Lower lobe of right lung (tissue), 2 donors: ENCODE data around the gene UROS. TPM values are rescaled to one million over a fixed set of nuclear protein-coding genes. Genes with fewer than 3 reads are reported as not detected.

Source experiments
- ATAC-seq, 2 donors: fragments of 200-7000 bp; cut with Tn5 transposase; one replicate each; pipeline ENCODE4 v1.9.1; 2020 to 2022; ENCODE audit warnings: mild to moderate bottlenecking in 2 of 2, moderate library complexity in 2 of 2
- DNase-seq: peaks from one replicate; pipeline ENCODE4 v3.0.0-alpha.2; 2020
- H3K27ac ChIP-seq: fragments of 200-600 bp; one replicate; pipeline ENCODE4 v1.8.0; 2022
- H3K27me3 ChIP-seq: fragments of 200-600 bp; one replicate; pipeline ENCODE4 v1.8.0; 2022; ENCODE audit warnings: low read depth
- H3K36me3 ChIP-seq: fragments of 200-600 bp; one replicate; pipeline ENCODE4 v1.8.0; 2022; ENCODE audit warnings: mild to moderate bottlenecking
- H3K4me1 ChIP-seq: fragments of 200-600 bp; one replicate; pipeline ENCODE4 v1.8.0; 2022
- H3K4me3 ChIP-seq: fragments of 200-600 bp; one replicate; pipeline ENCODE4 v1.8.0; 2022; ENCODE audit warnings: mild to moderate bottlenecking
- H3K9me3 ChIP-seq: fragments of 200-600 bp; one replicate; pipeline ENCODE4 v1.8.0; 2022
- intact Hi-C: fragments of 100-400 bp; cut with DNase I; formaldehyde crosslinking; loops from one replicate; pipeline ENCODE4 v1.11.0; 2022
- total RNA-seq: library from RNA; stranded (reverse); fragmentation: NEBNext Ultra II Directional; extraction: Animal tissue kit (Norgen Biotek cat#: 25700); gene quantifications from one replicate; pipeline ENCODE4 v1.2.1, GENCODE V29; 2021
- TF ChIP-seq, protein P1 (sequence below): fragments of 200-600 bp; IDR thresholded peaks from one replicate; pipeline ENCODE4 v1.8.0; 2022; ENCODE audit warnings: antibody characterized with exemption, mild to moderate bottlenecking
- donor health status: DM: no; HTN: yes; CAD: no; lungs with severe emphysema.

The UROS gene
- total RNA-seq, 1 donor from 2014 or later = 27.0 TPM

DNA sequence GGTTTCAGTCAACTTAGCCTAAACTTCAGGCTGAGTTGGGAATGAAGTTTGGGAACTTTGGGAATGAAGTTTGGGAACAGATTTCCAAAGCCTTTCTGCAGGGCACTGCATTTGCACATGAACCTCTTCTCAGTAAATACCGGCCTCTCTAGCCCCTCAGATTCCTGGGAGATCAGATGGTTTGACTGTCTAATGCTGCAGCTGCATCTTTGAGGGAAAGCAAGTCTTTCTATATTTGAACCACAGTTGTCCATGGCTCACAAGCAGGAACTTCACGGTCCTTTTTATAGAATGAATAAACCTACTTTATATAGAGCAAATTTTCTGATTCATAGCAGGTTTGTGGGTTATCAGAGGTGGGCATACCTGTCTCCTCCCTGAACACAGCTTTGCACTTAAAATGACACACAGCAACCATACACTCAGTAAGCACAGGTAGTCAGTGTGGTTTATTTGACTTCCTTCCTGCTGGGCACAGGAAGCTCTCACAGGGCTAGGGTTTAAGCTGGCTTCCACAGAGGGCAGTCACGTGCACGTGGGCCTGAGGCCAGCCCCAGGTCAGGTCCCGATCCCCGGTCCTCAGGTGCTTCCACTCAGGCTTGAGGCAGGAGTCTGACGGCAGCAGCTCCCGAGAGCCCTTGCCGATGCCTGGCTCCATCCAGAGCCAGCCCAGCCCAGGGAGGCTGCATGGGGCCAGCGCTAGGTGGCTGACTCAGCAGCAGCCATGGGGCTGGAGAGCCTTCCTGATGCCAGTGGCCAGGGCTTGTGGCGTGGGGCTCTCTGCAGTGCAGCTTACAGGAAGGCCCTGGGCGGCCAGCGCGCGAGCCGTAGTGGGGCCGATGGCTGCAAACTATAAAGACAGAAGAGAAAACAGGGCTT is 34.7 kb downstream of the UROS start:
- no peak for DNase-seq
- no peak overlapping the region for H3K27ac ChIP-seq
- peaks cover 43% of the 10 kb centered on the region for H3K36me3 ChIP-seq
- peak in 1 of 2 donors; percentile 37 for ATAC-seq
- no peaks in the 10 kb centered on the region for H3K4me1 ChIP-seq
- no peaks in the 10 kb centered on the region for H3K27me3 ChIP-seq
- TF ChIP-seq, protein P1, sequence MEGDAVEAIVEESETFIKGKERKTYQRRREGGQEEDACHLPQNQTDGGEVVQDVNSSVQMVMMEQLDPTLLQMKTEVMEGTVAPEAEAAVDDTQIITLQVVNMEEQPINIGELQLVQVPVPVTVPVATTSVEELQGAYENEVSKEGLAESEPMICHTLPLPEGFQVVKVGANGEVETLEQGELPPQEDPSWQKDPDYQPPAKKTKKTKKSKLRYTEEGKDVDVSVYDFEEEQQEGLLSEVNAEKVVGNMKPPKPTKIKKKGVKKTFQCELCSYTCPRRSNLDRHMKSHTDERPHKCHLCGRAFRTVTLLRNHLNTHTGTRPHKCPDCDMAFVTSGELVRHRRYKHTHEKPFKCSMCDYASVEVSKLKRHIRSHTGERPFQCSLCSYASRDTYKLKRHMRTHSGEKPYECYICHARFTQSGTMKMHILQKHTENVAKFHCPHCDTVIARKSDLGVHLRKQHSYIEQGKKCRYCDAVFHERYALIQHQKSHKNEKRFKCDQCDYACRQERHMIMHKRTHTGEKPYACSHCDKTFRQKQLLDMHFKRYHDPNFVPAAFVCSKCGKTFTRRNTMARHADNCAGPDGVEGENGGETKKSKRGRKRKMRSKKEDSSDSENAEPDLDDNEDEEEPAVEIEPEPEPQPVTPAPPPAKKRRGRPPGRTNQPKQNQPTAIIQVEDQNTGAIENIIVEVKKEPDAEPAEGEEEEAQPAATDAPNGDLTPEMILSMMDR = no peak
- intact Hi-C loops = no loop called here
- no peaks in the 10 kb centered on the region for H3K9me3 ChIP-seq
- no peak overlapping the region for H3K4me3 ChIP-seq

DNA sequence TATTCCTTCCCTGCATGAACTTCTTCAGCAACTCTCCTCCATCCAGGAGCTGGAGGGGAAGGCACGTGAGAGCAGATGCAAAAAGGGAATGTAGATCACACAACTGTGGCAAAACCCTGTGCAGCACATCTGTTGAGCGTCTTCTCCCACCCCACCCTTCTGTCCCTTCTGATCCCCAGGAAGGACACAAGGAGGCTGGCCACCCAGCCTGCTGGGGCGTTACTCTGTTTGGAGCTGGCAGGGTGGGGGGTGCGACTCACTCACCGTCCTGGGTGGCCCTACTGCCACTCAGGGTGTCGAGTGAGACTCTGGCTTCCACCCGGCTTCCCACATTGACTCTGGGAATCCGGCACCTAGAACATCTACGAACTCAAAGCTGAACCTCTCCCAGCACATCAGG is 37.3 kb downstream of the UROS start:
- DNase-seq (no peak), ATAC-seq (no peak)
- TF ChIP-seq, protein P1 = no peak
- Histone ChIP-seq H3K4me3 (no peak overlapping the region), H3K4me1 (no peaks in the 10 kb centered on the region), H3K27me3 (no peaks in the 10 kb centered on the region), H3K27ac (no peak overlapping the region), H3K9me3 (no peaks in the 10 kb centered on the region), H3K36me3 (peaks cover 19% of the 10 kb centered on the region)
- intact Hi-C loops = no loop called here

DNA sequence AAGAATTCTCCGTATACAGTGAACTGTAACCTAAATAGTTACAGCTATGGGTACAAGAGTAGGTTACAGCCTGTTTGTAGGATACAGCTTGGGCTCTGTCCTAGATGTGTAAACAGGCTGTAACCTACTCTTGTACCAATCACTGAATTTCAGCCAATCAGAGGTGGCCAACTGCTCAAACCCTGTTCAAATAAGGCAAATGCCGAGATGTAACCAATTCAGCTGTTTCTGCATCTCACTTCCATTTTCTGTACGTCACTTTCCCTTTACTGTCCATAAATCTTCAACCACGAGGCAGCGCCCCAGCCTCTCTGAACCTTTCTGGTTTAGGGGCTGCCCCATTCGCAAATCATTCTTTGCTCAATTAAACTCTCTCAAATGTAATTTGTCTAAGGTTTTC is 39.1 kb downstream of the UROS start:
- H3K4me3 ChIP-seq = no peak overlapping the region
- DNase-seq = no peak
- H3K4me1 ChIP-seq = no peaks in the 10 kb centered on the region
- peaks cover 8% of the 10 kb centered on the region for H3K36me3 ChIP-seq
- H3K27ac ChIP-seq = no peak overlapping the region
- no peaks in the 10 kb centered on the region for H3K9me3 ChIP-seq
- H3K27me3 ChIP-seq = no peaks in the 10 kb centered on the region
- intact Hi-C loops = no loop called here
- ATAC-seq = no peak
- TF ChIP-seq, protein P1 = no peak

DNA sequence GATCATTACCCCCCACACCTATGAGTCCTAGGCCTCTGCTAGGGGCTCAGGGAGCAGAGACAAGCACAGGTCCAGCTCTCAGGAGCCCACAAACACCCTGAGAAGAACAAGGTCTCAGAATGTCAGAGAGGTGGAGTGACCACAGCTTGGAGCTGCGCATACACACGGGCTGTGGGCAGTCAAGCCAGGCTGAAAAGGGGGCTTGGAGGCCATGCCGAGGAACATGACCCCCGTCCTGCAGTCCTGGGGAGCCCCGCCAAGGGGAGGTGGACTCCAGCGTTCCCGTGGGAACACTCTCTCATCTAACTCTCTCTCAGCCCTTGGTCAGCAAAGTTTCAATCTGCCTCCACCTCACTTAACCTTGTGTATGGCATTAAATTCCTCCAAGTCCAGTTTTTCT is 39.6 kb downstream of the UROS start:
- Histone ChIP-seq H3K36me3 (peaks cover 3% of the 10 kb centered on the region), H3K27ac (no peak overlapping the region), H3K4me3 (no peak overlapping the region), H3K4me1 (no peaks in the 10 kb centered on the region), H3K27me3 (no peaks in the 10 kb centered on the region), H3K9me3 (no peaks in the 10 kb centered on the region)
- intact Hi-C loops = no loop called here
- ATAC-seq (no peak), DNase-seq (no peak)
- TF ChIP-seq, protein P1 = no peak

DNA sequence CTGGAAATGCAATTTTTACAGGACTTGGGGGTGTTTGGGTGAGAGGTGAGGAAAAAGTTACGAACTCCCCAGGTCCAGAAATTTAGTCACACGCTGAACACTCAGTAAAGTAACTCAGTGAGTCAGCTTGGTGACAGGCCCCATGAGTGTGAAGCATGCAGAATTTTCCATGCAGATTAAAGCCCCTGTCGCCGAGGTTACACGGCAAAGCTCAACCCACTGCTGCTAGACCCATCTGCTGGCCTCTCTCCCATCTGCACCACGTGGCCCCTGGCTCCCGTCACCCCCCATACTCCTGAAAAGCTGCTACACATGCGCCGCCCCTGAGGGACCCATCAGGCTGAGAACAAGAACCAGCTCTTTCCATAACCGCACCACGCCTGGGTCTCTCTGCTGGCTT is 40.4 kb downstream of the UROS start:
- TF ChIP-seq, protein P1 = no peak
- intact Hi-C loops = no loop called here
- Histone ChIP-seq H3K9me3 (no peaks in the 10 kb centered on the region), H3K27me3 (peaks cover 4% of the 10 kb centered on the region), H3K4me1 (no peaks in the 10 kb centered on the region), H3K27ac (no peak overlapping the region), H3K4me3 (no peak overlapping the region), H3K36me3 (no peaks in the 10 kb centered on the region)
- no peak for ATAC-seq
- no peak for DNase-seq
